Right atrium auricular region (tissue), 2 donors: ENCODE measurements around the gene COL8A1. TPM values are rescaled to one million over a fixed set of nuclear protein-coding genes. Genes with fewer than 3 reads are reported as not detected.

Experiments used
- DNase-seq: peaks from one replicate; pipeline ENCODE4 v3.0.0-alpha.2; 2019; ENCODE audit warnings: low spot score
- H3K27ac ChIP-seq, 2 donors: fragments of 200-600 bp; sonication (generic); 1 replicate in 1 of 2; 2 replicates in 1 of 2; pipeline ENCODE4 v1.5.1; 2016 to 2019
- H3K27me3 ChIP-seq, 2 donors: fragments of 200-600 bp; sonication (generic); one replicate each; pipeline versions ENCODE4 v1.5.1 to v1.6.0; 2017 to 2019
- H3K36me3 ChIP-seq: fragments of 200-600 bp; sonication (generic); one replicate; pipeline ENCODE4 v1.5.1; 2016
- H3K4me1 ChIP-seq, 2 donors: fragments of 200-600 bp; sonication (generic); one replicate each; pipeline versions ENCODE4 v1.5.1 to v1.6.0; 2017 to 2019
- H3K4me3 ChIP-seq, 2 donors: fragments of 200-600 bp; sonication (generic); 1 replicate in 1 of 2; 2 replicates in 1 of 2; pipeline ENCODE4 v1.5.1; 2017 to 2019; ENCODE audit warnings: mild to moderate bottlenecking in 1 of 2, moderate library complexity in 1 of 2
- H3K9me3 ChIP-seq, 2 donors: fragments of 200-600 bp; sonication (generic); one replicate each; pipeline ENCODE4 v1.5.1; 2019
- total RNA-seq, 2 donors: library from RNA; depleted of rRNA; stranded (reverse); fragments of >200 nt; gene quantifications; one replicate each; pipeline ENCODE4 v1.1.0, GENCODE V29; 2016
- TF ChIP-seq, protein P1 (sequence below), 2 donors: fragments of 200-600 bp; sonication (generic); IDR thresholded peaks; one replicate each; pipeline ENCODE4 v1.5.1; 2019; ENCODE audit warnings: antibody characterized with exemption in 2 of 2

COL8A1 gene
- total RNA-seq, 2 donors from 2014 or later = 43.3 to 53.8 TPM

DNA sequence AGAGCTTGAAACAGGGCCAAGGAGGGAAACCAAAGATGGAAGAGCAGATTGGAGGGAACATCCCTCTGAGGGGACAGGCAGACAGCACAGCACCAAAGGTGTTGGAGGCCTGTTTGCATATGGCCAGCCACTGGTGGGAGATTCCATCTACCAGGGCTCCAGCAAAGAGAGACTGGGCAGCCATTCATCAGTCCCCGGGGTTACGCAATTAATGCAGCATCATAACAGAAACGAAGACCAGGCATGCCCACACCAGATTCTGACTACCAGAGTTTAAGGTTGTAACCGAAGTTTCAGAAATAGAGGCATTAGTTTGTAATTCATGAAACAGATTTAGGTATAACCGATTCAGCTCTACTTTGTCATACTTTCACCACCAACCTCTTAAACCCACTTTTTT is 58.1 kb downstream of the COL8A1 start:
- Histone ChIP-seq H3K4me3 (no peak overlapping the region), H3K27me3 (no peaks in the 10 kb centered on the region), H3K36me3 (no peaks in the 10 kb centered on the region), H3K4me1 (peaks cover 0 to 13% of the 10 kb centered on the region in 2 donors), H3K9me3 (no peaks in the 10 kb centered on the region), H3K27ac (no peak overlapping the region)
- no peak for DNase-seq
- TF ChIP-seq, protein P1, sequence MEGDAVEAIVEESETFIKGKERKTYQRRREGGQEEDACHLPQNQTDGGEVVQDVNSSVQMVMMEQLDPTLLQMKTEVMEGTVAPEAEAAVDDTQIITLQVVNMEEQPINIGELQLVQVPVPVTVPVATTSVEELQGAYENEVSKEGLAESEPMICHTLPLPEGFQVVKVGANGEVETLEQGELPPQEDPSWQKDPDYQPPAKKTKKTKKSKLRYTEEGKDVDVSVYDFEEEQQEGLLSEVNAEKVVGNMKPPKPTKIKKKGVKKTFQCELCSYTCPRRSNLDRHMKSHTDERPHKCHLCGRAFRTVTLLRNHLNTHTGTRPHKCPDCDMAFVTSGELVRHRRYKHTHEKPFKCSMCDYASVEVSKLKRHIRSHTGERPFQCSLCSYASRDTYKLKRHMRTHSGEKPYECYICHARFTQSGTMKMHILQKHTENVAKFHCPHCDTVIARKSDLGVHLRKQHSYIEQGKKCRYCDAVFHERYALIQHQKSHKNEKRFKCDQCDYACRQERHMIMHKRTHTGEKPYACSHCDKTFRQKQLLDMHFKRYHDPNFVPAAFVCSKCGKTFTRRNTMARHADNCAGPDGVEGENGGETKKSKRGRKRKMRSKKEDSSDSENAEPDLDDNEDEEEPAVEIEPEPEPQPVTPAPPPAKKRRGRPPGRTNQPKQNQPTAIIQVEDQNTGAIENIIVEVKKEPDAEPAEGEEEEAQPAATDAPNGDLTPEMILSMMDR (IDR thresholded peaks at IDR 0.05) = no peak

DNA sequence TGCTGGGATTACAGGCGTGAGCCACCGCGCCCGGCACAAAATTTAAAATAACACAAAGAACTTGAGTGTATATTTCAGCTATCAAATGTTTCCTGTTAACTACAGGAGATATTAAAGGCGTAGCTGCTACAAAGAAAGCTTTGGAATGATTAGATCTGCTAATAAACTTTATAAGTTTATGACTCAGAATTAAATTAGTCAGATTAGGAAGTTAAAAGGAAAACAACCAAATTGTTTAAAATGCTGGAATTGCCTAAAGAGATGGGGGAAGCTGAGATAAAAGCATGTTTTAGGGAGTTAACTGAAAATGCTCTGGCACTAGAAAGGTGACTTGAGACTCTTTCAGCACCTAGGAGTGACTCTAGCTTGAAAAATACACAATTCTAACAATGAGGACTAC is 58.9 kb downstream of the COL8A1 start:
- Histone ChIP-seq H3K27me3 (no peaks in the 10 kb centered on the region), H3K4me3 (no peak overlapping the region), H3K9me3 (no peaks in the 10 kb centered on the region), H3K27ac (no peak overlapping the region), H3K4me1 (peaks cover 0 to 13% of the 10 kb centered on the region in 2 donors), H3K36me3 (no peaks in the 10 kb centered on the region)
- TF ChIP-seq, protein P1 (IDR thresholded peaks at IDR 0.05) = no peak
- no peak for DNase-seq

DNA sequence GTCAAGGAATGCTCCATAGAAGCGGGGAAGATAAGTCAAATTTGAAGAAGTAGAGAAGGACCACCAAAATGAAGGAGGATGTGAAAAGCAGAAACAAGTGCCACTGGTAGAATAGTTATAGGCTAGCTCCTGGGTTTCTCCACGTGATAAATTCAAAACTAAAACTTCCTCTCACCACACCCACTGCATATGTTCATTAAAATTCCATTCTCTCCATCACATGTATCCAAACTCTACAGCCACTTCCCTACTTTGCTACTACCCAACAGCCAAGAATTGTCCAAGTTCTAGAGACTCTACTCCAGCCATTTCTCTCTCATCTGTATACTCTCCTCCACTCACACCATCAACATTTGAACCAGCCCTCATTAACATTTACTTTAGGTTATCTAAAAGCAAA is 60.5 kb downstream of the COL8A1 start:
- TF ChIP-seq, protein P1 (IDR thresholded peaks at IDR 0.05) = no peak
- DNase-seq = no peak
- Histone ChIP-seq H3K27me3 (no peaks in the 10 kb centered on the region), H3K4me1 (peaks cover 0 to 13% of the 10 kb centered on the region in 2 donors), H3K4me3 (no peak overlapping the region), H3K36me3 (no peaks in the 10 kb centered on the region), H3K27ac (peak overlapping the region in 1 of 2 donors; percentile 56), H3K9me3 (no peaks in the 10 kb centered on the region)

DNA sequence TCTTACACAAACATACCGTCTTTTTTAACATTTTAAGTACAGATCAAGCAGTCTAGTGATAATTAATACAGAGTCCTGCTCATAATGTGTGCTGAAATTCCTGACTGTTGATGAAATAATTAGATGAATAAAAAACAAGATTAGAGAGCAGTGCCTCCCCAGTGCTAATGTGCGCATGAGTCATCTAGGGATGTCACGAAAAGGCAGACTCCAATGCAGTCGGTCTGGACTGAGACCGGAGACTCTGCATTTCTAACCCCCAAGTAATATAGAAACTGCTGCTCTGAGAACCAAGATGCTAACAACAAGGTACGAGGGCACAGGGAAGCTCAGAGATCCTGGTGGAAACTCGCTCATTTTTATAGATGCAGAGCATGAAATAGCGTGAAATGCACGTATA is 61.4 kb downstream of the COL8A1 start:
- Histone ChIP-seq H3K4me3 (no peak overlapping the region), H3K9me3 (no peaks in the 10 kb centered on the region), H3K4me1 (peaks cover 0 to 13% of the 10 kb centered on the region in 2 donors), H3K27ac (peak overlapping the region; percentile 3 to 56), H3K36me3 (no peaks in the 10 kb centered on the region), H3K27me3 (no peaks in the 10 kb centered on the region)
- DNase-seq = no peak
- TF ChIP-seq, protein P1 (IDR thresholded peaks at IDR 0.05) = no peak

DNA sequence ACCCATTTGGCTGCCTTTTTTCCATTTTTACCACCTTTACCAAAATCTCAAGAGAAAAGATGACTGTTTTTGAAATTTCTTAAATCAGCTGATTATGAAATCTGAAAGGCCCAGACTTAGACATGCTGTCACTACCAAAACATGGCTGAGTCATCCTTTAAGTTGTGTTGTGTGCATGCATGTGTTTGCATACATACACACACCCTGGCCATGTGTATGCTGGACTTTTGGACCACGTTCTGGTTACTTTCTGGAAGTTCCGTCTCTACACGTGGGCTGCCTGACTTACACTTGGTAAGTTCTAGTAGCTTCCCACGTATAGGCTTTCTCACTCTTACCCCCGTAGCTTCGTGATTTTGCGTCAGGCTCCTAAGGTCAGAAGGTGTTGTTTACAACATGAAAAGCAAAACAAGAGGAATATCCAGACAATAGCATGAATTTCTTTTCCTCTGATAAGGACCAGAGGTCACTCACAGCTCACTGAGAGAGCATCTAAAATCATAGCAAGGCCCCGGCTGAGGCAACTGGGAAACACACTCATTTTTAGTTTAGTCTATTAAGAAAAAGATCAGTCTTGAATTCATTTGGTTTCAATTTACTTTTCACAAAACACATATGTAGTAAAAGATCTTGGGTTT is 62.4 kb downstream of the COL8A1 start:
- peak overlapping the region; percentile 46 to 56 for H3K27ac ChIP-seq
- DNase-seq = no peak
- TF ChIP-seq, protein P1 (IDR thresholded peaks at IDR 0.05) = no peak

More for the DNA sequence above, 62.4 kb downstream of the COL8A1 start:
- Histone ChIP-seq H3K4me1 (peaks cover 0 to 13% of the 10 kb centered on the region in 2 donors), H3K9me3 (no peaks in the 10 kb centered on the region), H3K4me3 (no peak overlapping the region), H3K36me3 (no peaks in the 10 kb centered on the region), H3K27me3 (no peaks in the 10 kb centered on the region)
